Common myeloid progenitor, CD34-positive (primary cell): Measurements from ENCODE around the gene NTRK3.

Source experiments
- CTCF ChIA-PET: fragments of 350-600 bp; sonication (Branson Sonifier 250); formaldehyde crosslinking; loops from one replicate; lab custom pipeline; 2021; ENCODE audit warnings: antibody characterized with exemption; lab: Charles Lee
- POLR2A ChIA-PET: fragments of 350-600 bp; sonication (Branson Sonifier 250); formaldehyde crosslinking; loops from one replicate; lab custom pipeline; 2021; ENCODE audit warnings: antibody characterized with exemption; lab: Charles Lee
- DNase-seq, 3 donors: peaks; one replicate each; pipeline versions ENCODE4 v3.0.0 to v3.0.0-alpha.2; 2013
- H3K27ac ChIP-seq, 2 experiments: 1 replicate in 1 of 2; 2 replicates in 1 of 2; pipeline ENCODE4 v1.7.0; 2013; ENCODE audit warnings: inconsistent platforms in 2 of 2, low read length in 2 of 2, mild to moderate bottlenecking in 2 of 2, low read depth in 1 of 2, moderate library complexity in 1 of 2; ENCODE audit not compliant: severe bottlenecking in 2 of 2, insufficient read depth in 1 of 2, poor library complexity in 1 of 2
- H3K27me3 ChIP-seq, 5 experiments: replicated peaks in 2 of 5; 1 replicate in 3 of 5; 2 replicates in 2 of 5; pipeline versions ENCODE4 v1.6.1 to v1.7.0; 2013; ENCODE audit warnings: low read length in 4 of 5, mild to moderate bottlenecking in 2 of 5, moderate library complexity in 2 of 5, inconsistent platforms in 1 of 5; ENCODE audit not compliant: insufficient read depth in 5 of 5, control insufficient read depth in 4 of 5
- H3K36me3 ChIP-seq, 4 experiments: 1 replicate in 2 of 4; 2 replicates in 2 of 4; pipeline versions ENCODE4 v1.6.1 to v1.7.0; 2013; ENCODE audit warnings: low read length in 3 of 4, control low read depth in 1 of 4, mild to moderate bottlenecking in 1 of 4; ENCODE audit not compliant: control insufficient read depth in 4 of 4, insufficient read depth in 4 of 4
- H3K4me1 ChIP-seq, 4 experiments: 1 replicate in 3 of 4; 2 replicates in 1 of 4; pipeline versions ENCODE4 v1.6.1 to v1.7.1; 2013; ENCODE audit warnings: low read length in 3 of 4, mild to moderate bottlenecking in 3 of 4, control low read depth in 1 of 4, inconsistent platforms in 1 of 4, moderate library complexity in 1 of 4; ENCODE audit not compliant: control insufficient read depth in 4 of 4, insufficient read depth in 4 of 4; ENCODE audit errors: control extremely low read depth in 1 of 4
- H3K4me3 ChIP-seq, 7 experiments: 1 replicate in 4 of 7; 2 replicates in 3 of 7; pipeline versions ENCODE4 v1.5.1 to v1.7.0; 2013; ENCODE audit warnings: mild to moderate bottlenecking in 7 of 7, low read length in 6 of 7, moderate library complexity in 6 of 7, inconsistent platforms in 2 of 7, low read depth in 2 of 7, control low read depth in 1 of 7; ENCODE audit not compliant: insufficient read depth in 4 of 7, control insufficient read depth in 1 of 7; ENCODE audit errors: extremely low read depth in 1 of 7
- H3K9me3 ChIP-seq, 5 experiments: 1 replicate in 4 of 5; 2 replicates in 1 of 5; pipeline versions ENCODE4 v1.6.1 to v1.7.1; 2013; ENCODE audit warnings: low read length in 4 of 5, mild to moderate bottlenecking in 2 of 5, inconsistent platforms in 1 of 5, low read depth in 1 of 5, moderate library complexity in 1 of 5; ENCODE audit not compliant: control insufficient read depth in 4 of 5, insufficient read depth in 2 of 5; ENCODE audit errors: control extremely low read depth in 1 of 5
- WGBS: methylation state at CpG from one replicate; pipeline ENCODE4 v1.1.5; 2013; ENCODE audit not compliant: insufficient coverage; 5-methylcytosine and 5-hydroxymethylcytosine counted together

The NTRK3 gene

GRCh38 chr15:87940768-87941167 is 315.8 kb downstream of the NTRK3 start:
- WGBS, result 0% methylated on average over 2 of the region's 2 CpGs
- peak in 2 of 3 donors; percentile 40 to 59 for DNase-seq

DNA sequence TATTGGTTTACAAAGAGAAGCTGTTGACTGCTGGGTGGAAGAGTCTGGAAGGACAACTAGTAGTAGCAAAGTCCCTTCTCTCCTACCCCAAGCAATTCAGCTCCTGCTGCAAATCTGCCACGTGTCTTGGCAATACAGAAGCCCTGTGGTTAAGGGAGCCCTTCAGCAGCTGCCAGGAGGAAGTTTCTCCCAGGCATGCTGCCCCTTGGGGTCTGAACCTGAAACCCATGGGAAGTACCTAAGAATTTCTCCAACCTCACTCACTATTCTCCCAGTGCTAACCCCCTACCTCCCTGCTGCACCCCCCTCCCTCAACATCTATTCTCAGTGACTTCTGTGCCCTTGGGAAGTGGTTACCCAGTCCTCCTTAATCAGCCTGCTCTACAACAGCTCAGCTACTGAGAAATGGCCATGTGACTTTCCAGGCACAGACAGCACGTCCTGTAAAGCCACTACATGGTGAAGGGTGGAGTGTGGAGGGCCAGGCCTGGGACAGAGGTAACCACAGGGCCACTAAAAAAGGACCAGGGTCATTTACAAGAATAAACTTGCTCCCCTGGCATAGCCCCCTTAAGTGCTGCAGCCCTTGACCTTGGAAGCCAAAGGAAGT is 316.6 kb downstream of the NTRK3 start:
- Histone ChIP-seq H3K36me3 (no peaks in the 10 kb centered on the region), H3K4me3 (peak overlapping the region in 1 of 7 experiments; percentile 38), H3K27me3 (no peaks in the 10 kb centered on the region), H3K9me3 (no peaks in the 10 kb centered on the region), H3K4me1 (peaks cover 0 to 32% (median 14%) of the 10 kb centered on the region in 4 experiments), H3K27ac (no peak overlapping the region)
- ChIA-PET CTCF (no interaction called here), POLR2A (no interaction called here)
- WGBS, result 0% methylated on average over 2 of the region's 2 CpGs
- DNase-seq, result peak; percentile 13 to 50 (median 26)

More at GRCh38 chr15:87940768-87941167, 315.8 kb downstream of the NTRK3 start:
- no peak overlapping the region for H3K27ac ChIP-seq
- H3K9me3 ChIP-seq, result no peaks in the 10 kb centered on the region
- H3K27me3 ChIP-seq, result no peaks in the 10 kb centered on the region
- H3K4me1 ChIP-seq, result peaks cover 0 to 32% (median 14%) of the 10 kb centered on the region in 4 experiments
- H3K36me3 ChIP-seq, result no peaks in the 10 kb centered on the region
- POLR2A ChIA-PET, result no interaction called here
- CTCF ChIA-PET, result no interaction called here
- H3K4me3 ChIP-seq, result peak overlapping the region in 1 of 7 experiments; percentile 38

DNA sequence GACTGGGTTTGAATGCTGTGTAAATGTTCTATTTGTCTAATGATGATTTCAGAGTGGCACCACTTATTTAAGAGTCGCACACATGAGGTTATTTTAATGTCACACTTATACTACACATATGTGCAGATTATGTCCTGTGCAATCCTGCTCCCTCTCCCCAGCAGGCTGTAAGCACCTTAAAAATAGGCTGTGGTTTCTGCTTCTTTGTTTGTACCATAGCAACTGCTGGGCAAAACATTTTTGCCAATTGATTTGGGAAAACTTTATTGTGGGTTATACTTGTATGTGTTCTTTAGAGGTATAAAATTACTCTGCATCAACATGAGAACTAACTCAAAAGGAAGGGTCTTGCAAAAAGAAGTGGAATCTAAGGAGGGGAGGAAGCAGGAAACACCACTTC is 318.5 kb downstream of the NTRK3 start:
- Histone ChIP-seq H3K27me3 (no peaks in the 10 kb centered on the region), H3K4me3 (peak overlapping the region in 1 of 7 experiments; percentile 12), H3K27ac (no peak overlapping the region), H3K36me3 (no peaks in the 10 kb centered on the region), H3K9me3 (no peaks in the 10 kb centered on the region), H3K4me1 (peaks cover 0 to 32% (median 14%) of the 10 kb centered on the region in 4 experiments)
- DNase-seq, result peak in 2 of 3 donors; percentile 32 to 51
- WGBS, result no CpG with 5 or more reads among the region's 1 CpG
- CTCF ChIA-PET, result no interaction called here
- POLR2A ChIA-PET, result no interaction called here

DNA sequence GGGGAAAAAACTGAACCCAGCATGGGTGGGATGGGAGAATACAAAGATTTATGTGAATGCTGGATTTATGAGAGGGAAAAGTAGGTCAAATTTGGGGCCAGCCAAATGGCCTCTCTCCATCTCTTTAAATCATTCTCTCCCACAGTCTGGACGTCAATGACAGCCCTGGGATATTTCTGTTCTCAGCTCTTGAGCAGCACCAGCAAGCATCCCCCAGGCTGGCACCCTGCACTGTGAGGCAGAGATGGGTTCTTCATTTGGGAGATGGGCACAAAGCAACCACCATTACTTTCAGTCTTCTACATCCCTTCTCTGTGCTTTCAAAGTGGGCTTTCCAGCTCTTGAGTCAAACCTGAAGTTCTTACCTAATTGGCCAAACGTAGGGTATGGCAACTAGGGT is 321.0 kb downstream of the NTRK3 start:
- no peak overlapping the region for H3K4me3 ChIP-seq
- H3K27me3 ChIP-seq, result no peaks in the 10 kb centered on the region
- no peak overlapping the region for H3K27ac ChIP-seq
- H3K36me3 ChIP-seq, result no peaks in the 10 kb centered on the region
- no peak for DNase-seq
- H3K4me1 ChIP-seq, result peaks cover 0 to 24% (median 12%) of the 10 kb centered on the region in 4 experiments
- no peaks in the 10 kb centered on the region for H3K9me3 ChIP-seq
- ChIA-PET POLR2A (no interaction called here), CTCF (no interaction called here)
- 75% methylated on average over 2 of the region's 2 CpGs for WGBS

DNA sequence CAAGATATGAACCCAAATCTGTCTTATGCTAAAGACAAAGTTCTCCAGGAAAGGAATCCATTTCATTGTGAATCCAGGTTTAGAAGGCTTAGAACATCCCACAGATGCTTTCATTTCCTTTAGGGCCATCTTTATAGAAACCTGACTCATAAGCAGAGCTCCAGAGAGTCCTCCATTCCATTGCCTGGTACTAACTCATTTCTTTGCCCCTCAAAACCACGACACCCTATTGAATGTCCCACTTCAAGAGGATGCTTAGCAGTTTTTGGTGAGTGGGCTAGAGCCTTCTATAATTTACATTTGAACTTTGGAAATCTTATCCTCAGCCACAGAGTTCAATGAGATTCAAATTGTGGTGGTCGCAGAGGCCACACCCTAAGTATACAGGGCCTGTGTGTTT is 325.0 kb downstream of the NTRK3 start:
- no peak for DNase-seq
- 100% methylated on average over 2 of the region's 2 CpGs for WGBS
- no peaks in the 10 kb centered on the region for H3K4me1 ChIP-seq
- POLR2A ChIA-PET, result no interaction called here
- no peak overlapping the region for H3K27ac ChIP-seq
- no peaks in the 10 kb centered on the region for H3K9me3 ChIP-seq
- CTCF ChIA-PET, result no interaction called here
- no peak overlapping the region for H3K4me3 ChIP-seq
- no peaks in the 10 kb centered on the region for H3K27me3 ChIP-seq
- H3K36me3 ChIP-seq, result no peaks in the 10 kb centered on the region

DNA sequence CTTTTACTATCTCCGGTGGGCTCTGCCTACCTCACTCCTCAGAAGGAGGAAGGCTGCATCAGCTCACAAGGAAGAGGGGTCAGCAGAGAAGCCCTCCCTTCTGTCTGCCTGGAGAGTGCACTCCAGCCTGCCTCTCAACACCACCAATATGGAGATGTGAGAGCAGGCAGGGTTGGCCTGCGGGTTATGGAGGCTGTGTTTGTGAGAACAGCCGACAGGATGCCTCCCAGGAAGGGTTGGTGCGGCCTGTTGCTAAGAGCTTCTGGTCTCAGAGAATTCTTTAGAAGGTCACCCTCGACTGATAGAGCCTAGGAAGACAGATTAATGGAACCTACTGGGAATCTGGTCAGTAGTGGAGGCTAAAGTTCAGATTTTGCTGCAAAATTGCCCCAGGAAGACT is 326.1 kb downstream of the NTRK3 start:
- ChIA-PET CTCF (no interaction called here), POLR2A (no interaction called here)
- H3K27ac ChIP-seq, result no peak overlapping the region
- H3K27me3 ChIP-seq, result no peaks in the 10 kb centered on the region
- H3K36me3 ChIP-seq, result no peaks in the 10 kb centered on the region
- 92% methylated on average over 5 of the region's 5 CpGs for WGBS
- H3K4me3 ChIP-seq, result no peak overlapping the region
- H3K9me3 ChIP-seq, result no peaks in the 10 kb centered on the region
- no peak for DNase-seq
- H3K4me1 ChIP-seq, result no peaks in the 10 kb centered on the region

- Histone ChIP-seq H3K27ac (no peak overlapping the region), H3K36me3 (no peaks in the 10 kb centered on the region), H3K4me1 (no peaks in the 10 kb centered on the region), H3K27me3 (no peaks in the 10 kb centered on the region), H3K9me3 (no peaks in the 10 kb centered on the region), H3K4me3 (no peak overlapping the region)
- ChIA-PET POLR2A (no interaction called here), CTCF (no interaction called here)
- DNase-seq, result no peak
- 100% methylated on average over 2 of the region's 2 CpGs for WGBS
Observed at GRCh38 chr15:87929841-87930240, 326.7 kb downstream of the NTRK3 start.
